ENCODE data around the gene DLG2. TPM values are rescaled to one million over a fixed set of nuclear protein-coding genes. Genes with fewer than 3 reads are reported as not detected.
"Not testable (repeated sequence)": the region's sequence is repeated elsewhere in the genome, so short reads cannot be mapped to it uniquely, and the experiment has no call there.

DLG2 gene
- total RNA-seq, 4 donors from 2014 or later, result 1.3 to 4.7 (median 2.4) TPM

- H3K4me3 ChIP-seq, result no peak overlapping the region
- in situ Hi-C loops (cut with MboI; ENCODE audit: low sequenced_read_pairs in 4 of 4), result no loop called here
- no peaks in the 10 kb centered on the region for H3K27me3 ChIP-seq
- no peak overlapping the region for H3K27ac ChIP-seq
- no peaks in the 10 kb centered on the region for H3K36me3 ChIP-seq
- no peaks in the 10 kb centered on the region for H3K4me1 ChIP-seq
- no peak for TF ChIP-seq CTCF (IDR thresholded peaks at IDR 0.05 in 4 of 5, conservative IDR thresholded peaks at IDR 0.05 in 1 of 5)
- TF ChIP-seq POLR2A (IDR thresholded peaks at IDR 0.05), result no peak
- no peak for DNase-seq
- intact Hi-C loops (cut with DNase I; ENCODE audit: low total_unique reads), result no loop called here
- no peak for ATAC-seq
- no peaks in the 10 kb centered on the region for H3K9me3 ChIP-seq
Measured at GRCh38 chr11:85423316-85423715, 203.8 kb downstream of the DLG2 start.

- Histone ChIP-seq H3K4me3 (no peak overlapping the region), H3K27ac (no peak overlapping the region), H3K36me3 (no peaks in the 10 kb centered on the region), H3K27me3 (no peaks in the 10 kb centered on the region), H3K9me3 (no peaks in the 10 kb centered on the region), H3K4me1 (no peaks in the 10 kb centered on the region)
- DNase-seq (no peak), ATAC-seq (no peak)
- TF ChIP-seq POLR2A (IDR thresholded peaks at IDR 0.05), result no peak
- no peak for TF ChIP-seq CTCF (IDR thresholded peaks at IDR 0.05 in 4 of 5, conservative IDR thresholded peaks at IDR 0.05 in 1 of 5)
- intact Hi-C loops (cut with DNase I; ENCODE audit: low total_unique reads), result no loop called here
- in situ Hi-C loops (cut with MboI; ENCODE audit: low sequenced_read_pairs in 4 of 4), result no loop called here
Measured at GRCh38 chr11:85414175-85414574, 213.0 kb downstream of the DLG2 start.

GRCh38 chr11:85407648-85408047 is 219.5 kb downstream of the DLG2 start:
- DNase-seq (no peak), ATAC-seq (no peak)
- H3K4me3 ChIP-seq, result no peak overlapping the region
- intact Hi-C loops (cut with DNase I; ENCODE audit: low total_unique reads), result no loop called here
- TF ChIP-seq CTCF (IDR thresholded peaks at IDR 0.05 in 4 of 5, conservative IDR thresholded peaks at IDR 0.05 in 1 of 5) (no peak), POLR2A (IDR thresholded peaks at IDR 0.05) (no peak)
- H3K27ac ChIP-seq, result no peak overlapping the region
- no peaks in the 10 kb centered on the region for H3K4me1 ChIP-seq
- in situ Hi-C loops (cut with MboI; ENCODE audit: low sequenced_read_pairs in 4 of 4), result no loop called here
- H3K27me3 ChIP-seq, result no peaks in the 10 kb centered on the region
- H3K36me3 ChIP-seq, result no peaks in the 10 kb centered on the region
- no peaks in the 10 kb centered on the region for H3K9me3 ChIP-seq

GRCh38 chr11:85406841-85407240 is 220.3 kb downstream of the DLG2 start:
- TF ChIP-seq CTCF (IDR thresholded peaks at IDR 0.05 in 4 of 5, conservative IDR thresholded peaks at IDR 0.05 in 1 of 5) (no peak), POLR2A (IDR thresholded peaks at IDR 0.05) (no peak)
- no peaks in the 10 kb centered on the region for H3K36me3 ChIP-seq
- DNase-seq (no peak), ATAC-seq (no peak)
- no peaks in the 10 kb centered on the region for H3K4me1 ChIP-seq
- H3K27me3 ChIP-seq, result no peaks in the 10 kb centered on the region
- H3K9me3 ChIP-seq, result no peaks in the 10 kb centered on the region
- no peak overlapping the region for H3K4me3 ChIP-seq
- in situ Hi-C loops (cut with MboI; ENCODE audit: low sequenced_read_pairs in 4 of 4), result no loop called here
- no peak overlapping the region for H3K27ac ChIP-seq
- intact Hi-C loops (cut with DNase I; ENCODE audit: low total_unique reads), result no loop called here

GRCh38 chr11:85406316-85406715 is 220.8 kb downstream of the DLG2 start:
- Histone ChIP-seq H3K27ac (no peak overlapping the region), H3K4me1 (no peaks in the 10 kb centered on the region), H3K27me3 (no peaks in the 10 kb centered on the region), H3K36me3 (no peaks in the 10 kb centered on the region), H3K9me3 (no peaks in the 10 kb centered on the region), H3K4me3 (no peak overlapping the region)
- TF ChIP-seq CTCF (IDR thresholded peaks at IDR 0.05 in 4 of 5, conservative IDR thresholded peaks at IDR 0.05 in 1 of 5), result no peak
- no peak for TF ChIP-seq POLR2A (IDR thresholded peaks at IDR 0.05)
- DNase-seq, result no peak
- intact Hi-C loops (cut with DNase I; ENCODE audit: low total_unique reads) (no loop called here), in situ Hi-C loops (cut with MboI; ENCODE audit: low sequenced_read_pairs in 4 of 4) (no loop called here)
- no peak for ATAC-seq

- H3K36me3 ChIP-seq; H3K9me3 ChIP-seq; H3K4me3 ChIP-seq; ATAC-seq; H3K27me3 ChIP-seq; H3K4me1 ChIP-seq; intact Hi-C loops (cut with DNase I; ENCODE audit: low total_unique reads); H3K27ac ChIP-seq; DNase-seq: not testable (repeated sequence)
- in situ Hi-C loops (cut with MboI; ENCODE audit: low sequenced_read_pairs in 4 of 4), result loop anchor here in 1 of 4 donors (10.0 kb wide), 1 partner anchor 59 kb away; no protein-coding TSS in a partner anchor
Measured at GRCh38 chr11:85395515-85396055, 231.6 kb downstream of the DLG2 start.
